ENCODE data around the gene DNASE1.

The DNASE1 gene

DNA sequence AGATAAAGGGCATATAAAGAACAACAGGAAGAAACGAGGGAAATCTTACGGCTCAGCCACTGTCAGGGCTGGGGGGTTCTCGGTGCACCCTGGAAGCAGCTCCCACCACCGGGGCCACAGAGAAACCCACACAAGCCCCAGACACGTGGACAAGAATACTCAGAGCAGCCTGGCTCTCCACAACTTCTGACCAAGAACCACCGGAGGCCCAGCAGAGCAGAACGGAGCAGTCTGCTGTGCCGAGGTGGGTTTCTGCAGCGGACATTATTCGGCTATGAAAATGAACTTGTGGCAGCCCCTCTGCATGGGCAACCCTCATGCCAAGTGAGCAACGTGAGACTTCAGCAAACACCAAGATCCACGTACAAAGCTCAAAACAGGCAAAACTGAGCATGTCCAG, 6.8 kb downstream of the DNASE1 start:
- no peak overlapping the region for H3K14ac ChIP-seq (ENCODE audit: low read length)
- H3K4ac ChIP-seq (ENCODE audit: low read length) = no peak overlapping the region
- no peak overlapping the region for H3K23ac ChIP-seq (ENCODE audit: low read depth, low read length, poor library complexity)
- H2BK15ac ChIP-seq (ENCODE audit: low read length) = no peak overlapping the region
- H3K79me1 ChIP-seq (ENCODE audit: low read depth, low read length) = peaks cover 4% of the 10 kb centered on the region
- H3K36me3 ChIP-seq (replicated peaks in 1 of 2; ENCODE audit: control insufficient read depth in 2 of 2, insufficient read depth in 2 of 2, low read length in 2 of 2) = peaks cover 64 to 99% of the 10 kb centered on the region in 2 donors
- no peaks in the 10 kb centered on the region for H3K27me3 ChIP-seq (ENCODE audit: control insufficient read depth in 3 of 3, insufficient read depth in 3 of 3, low read depth in 1 of 3, low read length in 3 of 3)
- no peak overlapping the region for H2BK12ac ChIP-seq (ENCODE audit: low read length)
- no peak overlapping the region for H3K4me3 ChIP-seq (ENCODE audit: low read length in 2 of 2)
- no peak overlapping the region for H3K9ac ChIP-seq (ENCODE audit: low read depth, low read length, poor library complexity)
- H2AK5ac ChIP-seq (ENCODE audit: low read depth, low read length) = no peak overlapping the region
- no peak overlapping the region for H2BK120ac ChIP-seq (ENCODE audit: low read depth, low read length)
- H2AFZ ChIP-seq (ENCODE audit: low read length) = no peak overlapping the region
- H2BK5ac ChIP-seq (ENCODE audit: low read length) = no peak overlapping the region
- H3K9me3 ChIP-seq (replicated peaks in 1 of 2; ENCODE audit: control insufficient read depth in 2 of 2, insufficient read depth in 1 of 2, low read depth in 1 of 2, low read length in 2 of 2) = no peaks in the 10 kb centered on the region
- no CpG with 5 or more reads among the region's 12 CpGs for WGBS, 2 donors (ENCODE audit: extremely low coverage in 2 of 2, insufficient read length in 2 of 2, insufficient replicate concordance in 1 of 2)
- no peak for DNase-seq (ENCODE audit: low spot score)
- H4K8ac ChIP-seq (ENCODE audit: low read depth, low read length) = no peak overlapping the region
- H3K4me2 ChIP-seq (ENCODE audit: insufficient read depth, low read length, poor library complexity, severe bottlenecking) = no peak overlapping the region
- H4K91ac ChIP-seq (ENCODE audit: low read depth, low read length, poor library complexity) = no peak overlapping the region
- no peaks in the 10 kb centered on the region for H3K4me1 ChIP-seq (ENCODE audit: control insufficient read depth in 2 of 2, insufficient read depth in 1 of 2, low read depth in 1 of 2, low read length in 2 of 2)
- no peak overlapping the region for H3K27ac ChIP-seq (replicated peaks; ENCODE audit: low read length)
- H3K18ac ChIP-seq (ENCODE audit: low read length) = no peak overlapping the region

DNA sequence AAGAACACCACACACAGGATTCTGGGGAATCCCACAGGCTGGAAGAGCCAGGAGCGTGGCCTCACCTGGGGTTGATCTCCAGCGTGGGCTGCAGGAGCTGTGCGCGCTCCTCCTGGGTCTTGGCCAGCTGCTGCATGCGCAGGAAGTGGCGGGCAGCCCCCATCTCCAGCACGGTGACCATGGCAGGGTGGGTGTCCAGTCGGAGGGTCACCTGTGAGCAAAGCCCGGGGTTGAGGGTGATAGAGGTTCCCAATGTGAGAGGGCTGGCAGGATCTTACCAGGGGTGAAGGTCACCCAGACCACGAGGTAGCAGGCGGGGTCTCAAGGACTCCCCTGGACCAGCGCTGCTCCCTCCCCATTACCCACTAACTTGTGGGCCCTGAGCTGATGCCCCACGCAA, 7.4 kb downstream of the DNASE1 start:
- WGBS, 2 donors (ENCODE audit: extremely low coverage in 2 of 2, insufficient read length in 2 of 2, insufficient replicate concordance in 1 of 2) = no CpG with 5 or more reads among the region's 13 CpGs
- H3K36me3 ChIP-seq (replicated peaks in 1 of 2; ENCODE audit: control insufficient read depth in 2 of 2, insufficient read depth in 2 of 2, low read length in 2 of 2) = peaks cover 61 to 98% of the 10 kb centered on the region in 2 donors

GRCh38 chr16:3662601-3663000, 8.1 kb downstream of the DNASE1 start:
- peaks cover 54 to 96% of the 10 kb centered on the region in 2 donors for H3K36me3 ChIP-seq (replicated peaks in 1 of 2; ENCODE audit: control insufficient read depth in 2 of 2, insufficient read depth in 2 of 2, low read length in 2 of 2)
- H3K27ac ChIP-seq (replicated peaks; ENCODE audit: low read length) = no peak overlapping the region
- no CpG with 5 or more reads among the region's 17 CpGs for WGBS, 2 donors (ENCODE audit: extremely low coverage in 2 of 2, insufficient read length in 2 of 2, insufficient replicate concordance in 1 of 2)

More for the DNA sequence above, 7.4 kb downstream of the DNASE1 start:
- Histone ChIP-seq H2AK5ac (ENCODE audit: low read depth, low read length) (no peak overlapping the region), H3K4me2 (ENCODE audit: insufficient read depth, low read length, poor library complexity, severe bottlenecking) (no peak overlapping the region), H3K14ac (ENCODE audit: low read length) (no peak overlapping the region), H3K18ac (ENCODE audit: low read length) (no peak overlapping the region), H2BK5ac (ENCODE audit: low read length) (no peak overlapping the region), H3K4me3 (ENCODE audit: low read length in 2 of 2) (no peak overlapping the region), H3K4ac (ENCODE audit: low read length) (no peak overlapping the region), H2AFZ (ENCODE audit: low read length) (no peak overlapping the region), H4K91ac (ENCODE audit: low read depth, low read length, poor library complexity) (no peak overlapping the region), H3K4me1 (ENCODE audit: control insufficient read depth in 2 of 2, insufficient read depth in 1 of 2, low read depth in 1 of 2, low read length in 2 of 2) (no peaks in the 10 kb centered on the region), H2BK120ac (ENCODE audit: low read depth, low read length) (no peak overlapping the region), H2BK12ac (ENCODE audit: low read length) (no peak overlapping the region), H3K27ac (replicated peaks; ENCODE audit: low read length) (no peak overlapping the region), H3K9me3 (replicated peaks in 1 of 2; ENCODE audit: control insufficient read depth in 2 of 2, insufficient read depth in 1 of 2, low read depth in 1 of 2, low read length in 2 of 2) (no peaks in the 10 kb centered on the region), H3K9ac (ENCODE audit: low read depth, low read length, poor library complexity) (no peak overlapping the region), H2BK15ac (ENCODE audit: low read length) (no peak overlapping the region), H3K23ac (ENCODE audit: low read depth, low read length, poor library complexity) (no peak overlapping the region), H4K8ac (ENCODE audit: low read depth, low read length) (no peak overlapping the region), H3K79me1 (ENCODE audit: low read depth, low read length) (peaks cover 3% of the 10 kb centered on the region), H3K27me3 (ENCODE audit: control insufficient read depth in 3 of 3, insufficient read depth in 3 of 3, low read depth in 1 of 3, low read length in 3 of 3) (no peaks in the 10 kb centered on the region)
- DNase-seq (ENCODE audit: low spot score) = no peak

DNA sequence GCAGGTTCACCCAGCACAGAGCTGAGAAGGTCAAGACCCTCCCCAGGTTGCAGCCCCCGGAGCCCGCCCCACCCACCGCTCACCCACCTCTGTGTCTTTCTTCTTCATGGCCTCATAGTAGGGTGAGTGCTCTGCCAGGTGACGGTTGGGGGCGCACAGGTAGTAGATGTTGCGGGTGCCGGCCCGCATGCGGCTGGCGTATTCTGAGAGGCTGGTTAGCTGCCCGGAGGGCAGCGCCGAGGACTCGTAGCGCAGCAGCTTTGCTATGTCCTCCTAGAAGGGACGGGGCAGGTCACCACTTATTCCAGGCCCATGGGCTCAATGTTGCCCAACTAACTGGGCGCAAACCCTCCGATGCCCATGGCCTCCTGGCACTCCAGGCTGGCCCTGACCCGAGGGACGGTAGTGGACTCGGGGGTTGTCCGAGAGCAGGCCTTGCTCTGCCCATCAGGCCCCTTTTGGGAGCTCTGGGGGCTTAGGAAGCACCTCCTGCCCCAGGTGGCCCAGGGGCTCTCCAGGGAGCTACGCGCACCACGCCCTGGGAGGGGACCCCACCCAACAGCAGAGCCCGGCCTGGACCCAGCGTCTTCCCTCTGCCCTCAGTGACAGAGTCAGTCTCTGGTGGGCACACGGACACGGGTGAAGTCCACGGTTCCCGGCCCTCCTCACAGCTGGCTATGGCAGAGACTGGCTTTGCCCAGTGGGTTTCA, 9.9 kb downstream of the DNASE1 start:
- Histone ChIP-seq H3K79me1 (ENCODE audit: low read depth, low read length) (peaks cover 3% of the 10 kb centered on the region), H3K9me3 (replicated peaks in 1 of 2; ENCODE audit: control insufficient read depth in 2 of 2, insufficient read depth in 1 of 2, low read depth in 1 of 2, low read length in 2 of 2) (peaks cover 0 to 11% of the 10 kb centered on the region in 2 donors), H4K8ac (ENCODE audit: low read depth, low read length) (no peak overlapping the region), H2BK12ac (ENCODE audit: low read length) (no peak overlapping the region), H3K18ac (ENCODE audit: low read length) (no peak overlapping the region), H3K23ac (ENCODE audit: low read depth, low read length, poor library complexity) (no peak overlapping the region), H3K27ac (replicated peaks; ENCODE audit: low read length) (no peak overlapping the region), H2AFZ (ENCODE audit: low read length) (no peak overlapping the region), H3K4ac (ENCODE audit: low read length) (no peak overlapping the region), H4K91ac (ENCODE audit: low read depth, low read length, poor library complexity) (no peak overlapping the region), H3K36me3 (replicated peaks in 1 of 2; ENCODE audit: control insufficient read depth in 2 of 2, insufficient read depth in 2 of 2, low read length in 2 of 2) (peaks cover 52 to 92% of the 10 kb centered on the region in 2 donors), H2BK15ac (ENCODE audit: low read length) (no peak overlapping the region), H3K9ac (ENCODE audit: low read depth, low read length, poor library complexity) (no peak overlapping the region), H2AK5ac (ENCODE audit: low read depth, low read length) (no peak overlapping the region), H2BK120ac (ENCODE audit: low read depth, low read length) (no peak overlapping the region), H3K4me2 (ENCODE audit: insufficient read depth, low read length, poor library complexity, severe bottlenecking) (no peak overlapping the region), H2BK5ac (ENCODE audit: low read length) (no peak overlapping the region), H3K14ac (ENCODE audit: low read length) (no peak overlapping the region), H3K4me1 (ENCODE audit: control insufficient read depth in 2 of 2, insufficient read depth in 1 of 2, low read depth in 1 of 2, low read length in 2 of 2) (no peaks in the 10 kb centered on the region), H3K27me3 (ENCODE audit: control insufficient read depth in 3 of 3, insufficient read depth in 3 of 3, low read depth in 1 of 3, low read length in 3 of 3) (no peaks in the 10 kb centered on the region), H3K4me3 (ENCODE audit: low read length in 2 of 2) (peak overlapping the region in 1 of 2 donors; percentile 12)
- no peak for DNase-seq (ENCODE audit: low spot score)
- WGBS, 2 donors (ENCODE audit: extremely low coverage in 2 of 2, insufficient read length in 2 of 2, insufficient replicate concordance in 1 of 2) = no CpG with 5 or more reads among the region's 31 CpGs

More at GRCh38 chr16:3662601-3663000, 8.1 kb downstream of the DNASE1 start:
- no peak overlapping the region for H2AFZ ChIP-seq (ENCODE audit: low read length)
- no peaks in the 10 kb centered on the region for H3K9me3 ChIP-seq (replicated peaks in 1 of 2; ENCODE audit: control insufficient read depth in 2 of 2, insufficient read depth in 1 of 2, low read depth in 1 of 2, low read length in 2 of 2)
- no peaks in the 10 kb centered on the region for H3K27me3 ChIP-seq (ENCODE audit: control insufficient read depth in 3 of 3, insufficient read depth in 3 of 3, low read depth in 1 of 3, low read length in 3 of 3)
- H3K4me1 ChIP-seq (ENCODE audit: control insufficient read depth in 2 of 2, insufficient read depth in 1 of 2, low read depth in 1 of 2, low read length in 2 of 2) = no peaks in the 10 kb centered on the region
- no peak overlapping the region for H2AK5ac ChIP-seq (ENCODE audit: low read depth, low read length)
- no peak overlapping the region for H2BK15ac ChIP-seq (ENCODE audit: low read length)
- peak overlapping the region; percentile 65 for H3K23ac ChIP-seq (ENCODE audit: low read depth, low read length, poor library complexity)
- H3K4ac ChIP-seq (ENCODE audit: low read length) = no peak overlapping the region
- H2BK5ac ChIP-seq (ENCODE audit: low read length) = peak overlapping the region; percentile 1
- peaks cover 3% of the 10 kb centered on the region for H3K79me1 ChIP-seq (ENCODE audit: low read depth, low read length)
- no peak overlapping the region for H4K8ac ChIP-seq (ENCODE audit: low read depth, low read length)
- H3K4me2 ChIP-seq (ENCODE audit: insufficient read depth, low read length, poor library complexity, severe bottlenecking) = no peak overlapping the region
- no peak overlapping the region for H3K9ac ChIP-seq (ENCODE audit: low read depth, low read length, poor library complexity)
- no peak overlapping the region for H2BK12ac ChIP-seq (ENCODE audit: low read length)
- no peak overlapping the region for H3K4me3 ChIP-seq (ENCODE audit: low read length in 2 of 2)
- peak overlapping the region; percentile 56 for H3K14ac ChIP-seq (ENCODE audit: low read length)
- H4K91ac ChIP-seq (ENCODE audit: low read depth, low read length, poor library complexity) = no peak overlapping the region
- H2BK120ac ChIP-seq (ENCODE audit: low read depth, low read length) = no peak overlapping the region
- no peak overlapping the region for H3K18ac ChIP-seq (ENCODE audit: low read length)
- DNase-seq (ENCODE audit: low spot score) = no peak
